A673 (cell line): ENCODE measurements around the gene SRA1. TPM values are rescaled to one million over a fixed set of nuclear protein-coding genes. Genes with fewer than 3 reads are reported as not detected.

Experiments
- BruUV-seq: library from RNA; stranded (reverse); fragments of 400-500 nt; replicated peaks from 2 replicates; lab custom pipeline; 2021; lab: Mats Ljungman, UMichigan
- CTCF ChIA-PET: fragments of 300-600 bp; sonication (Branson Sonifier 250); formaldehyde crosslinking; loops from one replicate; lab custom pipeline; 2022; ENCODE audit warnings: antibody characterized with exemption; lab: Charles Lee
- POLR2A ChIA-PET: fragments of 300-600 bp; sonication (Branson Sonifier 250); formaldehyde crosslinking; loops from one replicate; lab custom pipeline; 2022; ENCODE audit warnings: antibody characterized with exemption; ENCODE audit not compliant: low non-redundant PET; lab: Charles Lee
- DNase-seq: peaks from one replicate; pipeline ENCODE4 v3.0.0-alpha.2; 2015; ENCODE audit warnings: low spot score
- H3K27ac ChIP-seq: fragments of 200-600 bp; sonication (generic); 2 replicates; pipeline ENCODE4 v1.5.1; 2016; ENCODE audit warnings: mixed run types, low read depth, mild to moderate bottlenecking, mixed read lengths, antibody characterized with exemption, low read length; ENCODE audit not compliant: poor library complexity, severe bottlenecking
- H3K27me3 ChIP-seq: fragments of 200-600 bp; sonication (generic); replicated peaks from 2 replicates; pipeline ENCODE4 v1.6.1; 2017; ENCODE audit warnings: mixed run types, low read depth, mild to moderate bottlenecking, mixed read lengths, antibody characterized with exemption, low read length; ENCODE audit not compliant: insufficient read depth, poor library complexity
- H3K36me3 ChIP-seq: fragments of 200-600 bp; sonication (generic); 2 replicates; pipeline ENCODE4 v1.6.1; 2016; ENCODE audit warnings: mixed run types, mild to moderate bottlenecking, mixed read lengths, antibody characterized with exemption, low read length; ENCODE audit not compliant: insufficient read depth, poor library complexity, severe bottlenecking
- H3K4me1 ChIP-seq: fragments of 200-600 bp; sonication (generic); 2 replicates; pipeline ENCODE4 v1.6.1; 2017; ENCODE audit warnings: mixed run types, mild to moderate bottlenecking, mixed read lengths, antibody characterized with exemption, low read length; ENCODE audit not compliant: insufficient read depth, poor library complexity, severe bottlenecking
- H3K4me3 ChIP-seq: fragments of 200-600 bp; sonication (generic); 2 replicates; pipeline ENCODE4 v1.5.1; 2016; ENCODE audit warnings: low read depth, mixed run types, mild to moderate bottlenecking, mixed read lengths, low read length; ENCODE audit not compliant: poor library complexity, severe bottlenecking
- H3K9me3 ChIP-seq: fragments of 200-600 bp; sonication (generic); 2 replicates; pipeline ENCODE4 v1.6.1; 2016; ENCODE audit warnings: mixed run types, low read depth, mild to moderate bottlenecking, mixed read lengths, antibody characterized with exemption, low read length; ENCODE audit not compliant: poor library complexity, severe bottlenecking
- EZH2 ChIP-seq: fragments of 200-600 bp; sonication (generic); IDR thresholded peaks from 2 replicates; pipeline ENCODE4 v1.6.1; 2017; ENCODE audit warnings: borderline replicate concordance, low read depth, mild to moderate bottlenecking, mixed read lengths, antibody characterized with exemption, low read length; ENCODE audit not compliant: poor library complexity, severe bottlenecking
- intact Hi-C: fragments of 100-400 bp; cut with micrococcal nuclease; formaldehyde crosslinking; loops from one replicate; pipeline ENCODE4 v1.10.0; 2022; ENCODE audit not compliant: unreplicated experiment
- total RNA-seq: library from RNA; stranded (reverse); gene quantifications from 2 replicates; pipeline ENCODE4 v1.2.3, GENCODE V29; 2021
- TF ChIP-seq, protein P1 (sequence below): fragments of 300-800, 200-600 bp; sonication (generic); conservative IDR thresholded peaks from 2 replicates; pipeline ENCODE4 v1.5.1; 2017; ENCODE audit warnings: low read depth, mild to moderate bottlenecking, antibody characterized with exemption, low read length, moderate library complexity, mixed read lengths

SRA1 gene
- total RNA-seq, 1 experiment from 2014 or later = 55.1 TPM

DNA sequence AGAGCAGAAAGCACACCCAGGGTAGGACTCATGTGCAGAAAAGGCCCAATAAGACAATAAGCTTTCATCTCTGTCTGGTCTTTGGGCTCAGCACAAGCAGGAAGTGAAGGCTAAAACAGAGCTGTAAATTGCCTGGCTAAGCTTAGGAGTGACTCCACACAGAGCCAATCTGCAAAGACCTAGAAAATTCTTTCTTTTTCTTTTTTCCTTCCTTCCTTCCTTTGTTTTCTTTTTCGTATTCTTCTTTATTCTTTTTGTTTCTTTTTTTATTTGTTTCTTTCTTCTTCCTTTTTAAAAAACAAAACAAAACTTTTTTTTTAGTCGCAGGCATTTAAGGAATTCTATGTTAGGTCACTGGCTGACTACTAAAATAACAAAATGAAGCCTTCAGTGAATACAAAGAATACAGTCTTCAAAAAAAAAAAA lies 19.5 kb upstream of the SRA1 start:
- no peaks in the 10 kb centered on the region for H3K9me3 ChIP-seq
- no peaks in the 10 kb centered on the region for H3K4me1 ChIP-seq
- H3K27me3 ChIP-seq = peaks cover 3% of the 10 kb centered on the region
- TF ChIP-seq, protein P1, sequence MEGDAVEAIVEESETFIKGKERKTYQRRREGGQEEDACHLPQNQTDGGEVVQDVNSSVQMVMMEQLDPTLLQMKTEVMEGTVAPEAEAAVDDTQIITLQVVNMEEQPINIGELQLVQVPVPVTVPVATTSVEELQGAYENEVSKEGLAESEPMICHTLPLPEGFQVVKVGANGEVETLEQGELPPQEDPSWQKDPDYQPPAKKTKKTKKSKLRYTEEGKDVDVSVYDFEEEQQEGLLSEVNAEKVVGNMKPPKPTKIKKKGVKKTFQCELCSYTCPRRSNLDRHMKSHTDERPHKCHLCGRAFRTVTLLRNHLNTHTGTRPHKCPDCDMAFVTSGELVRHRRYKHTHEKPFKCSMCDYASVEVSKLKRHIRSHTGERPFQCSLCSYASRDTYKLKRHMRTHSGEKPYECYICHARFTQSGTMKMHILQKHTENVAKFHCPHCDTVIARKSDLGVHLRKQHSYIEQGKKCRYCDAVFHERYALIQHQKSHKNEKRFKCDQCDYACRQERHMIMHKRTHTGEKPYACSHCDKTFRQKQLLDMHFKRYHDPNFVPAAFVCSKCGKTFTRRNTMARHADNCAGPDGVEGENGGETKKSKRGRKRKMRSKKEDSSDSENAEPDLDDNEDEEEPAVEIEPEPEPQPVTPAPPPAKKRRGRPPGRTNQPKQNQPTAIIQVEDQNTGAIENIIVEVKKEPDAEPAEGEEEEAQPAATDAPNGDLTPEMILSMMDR = no peak
- no TSS peak for BruUV-seq
- H3K4me3 ChIP-seq = no peak overlapping the region
- ChIA-PET CTCF (no interaction called here), POLR2A (no interaction called here)
- intact Hi-C loops = no loop called here
- no peak for DNase-seq
- no peaks in the 10 kb centered on the region for H3K36me3 ChIP-seq
- H3K27ac ChIP-seq = no peak overlapping the region

DNA sequence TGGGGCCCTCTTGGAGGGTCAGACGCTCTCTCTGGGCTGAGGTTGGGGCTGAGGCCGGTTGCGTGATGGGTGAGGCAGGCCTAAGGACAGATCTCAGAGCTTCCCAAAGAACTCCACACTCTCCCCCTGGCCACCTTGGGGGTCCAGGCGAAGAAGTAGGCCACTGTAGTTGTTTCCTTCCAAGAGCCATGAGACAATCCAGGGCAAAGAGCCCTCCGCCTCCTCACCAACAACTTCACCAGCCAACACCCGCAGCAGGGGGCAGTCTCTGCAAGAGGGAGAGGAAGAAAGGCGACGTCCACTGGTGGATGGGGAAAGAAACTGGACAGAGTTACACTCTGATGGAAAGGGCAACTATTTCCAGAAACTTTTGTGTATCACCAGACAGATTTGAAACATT lies 18.0 kb upstream of the SRA1 start:
- no peak for DNase-seq
- intact Hi-C loops = no loop called here
- no peak for TF ChIP-seq EZH2
- TF ChIP-seq, protein P1 = peak; percentile 47
- H3K4me3 ChIP-seq = no peak overlapping the region
- no TSS peak for BruUV-seq
- peaks cover 3% of the 10 kb centered on the region for H3K27me3 ChIP-seq
- CTCF ChIA-PET = no interaction called here
- H3K9me3 ChIP-seq = no peaks in the 10 kb centered on the region
- H3K27ac ChIP-seq = no peak overlapping the region
- H3K36me3 ChIP-seq = no peaks in the 10 kb centered on the region
- no peaks in the 10 kb centered on the region for H3K4me1 ChIP-seq
- POLR2A ChIA-PET = no interaction called here

DNA sequence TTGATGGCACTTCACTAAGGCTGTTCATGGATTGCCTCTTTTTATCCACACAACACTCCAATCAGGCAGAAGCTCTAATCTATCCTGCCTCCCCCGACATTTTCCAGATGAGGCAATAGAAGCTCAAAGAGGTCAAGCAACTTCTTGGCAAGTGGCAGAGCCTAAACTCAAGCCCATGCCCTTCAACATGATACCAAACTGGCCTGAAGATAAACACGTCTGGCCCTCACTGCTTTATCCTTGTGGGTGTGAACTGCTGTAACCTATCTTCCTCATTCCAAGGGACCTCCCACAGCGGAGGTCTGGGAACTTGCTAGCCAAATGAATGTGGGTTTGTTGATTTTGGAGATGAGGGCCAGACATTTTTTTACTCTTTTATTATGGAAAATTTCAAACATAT lies 16.9 kb upstream of the SRA1 start:
- Histone ChIP-seq H3K27me3 (no peaks in the 10 kb centered on the region), H3K4me1 (no peaks in the 10 kb centered on the region), H3K36me3 (no peaks in the 10 kb centered on the region), H3K4me3 (no peak overlapping the region), H3K27ac (no peak overlapping the region), H3K9me3 (no peaks in the 10 kb centered on the region)
- ChIA-PET CTCF (no interaction called here), POLR2A (no interaction called here)
- no TSS peak for BruUV-seq
- no peak for DNase-seq
- TF ChIP-seq, protein P1 = no peak
- TF ChIP-seq EZH2 = no peak
- intact Hi-C loops = no loop called here
